ENCODE data around the gene GADD45A. TPM values are rescaled to one million over a fixed set of nuclear protein-coding genes. Genes with fewer than 3 reads are reported as not detected.

GADD45A gene
- total and polyA plus RNA-seq, 8 donors: 25.3 to 37.1 (median 30.0) TPM

DNA sequence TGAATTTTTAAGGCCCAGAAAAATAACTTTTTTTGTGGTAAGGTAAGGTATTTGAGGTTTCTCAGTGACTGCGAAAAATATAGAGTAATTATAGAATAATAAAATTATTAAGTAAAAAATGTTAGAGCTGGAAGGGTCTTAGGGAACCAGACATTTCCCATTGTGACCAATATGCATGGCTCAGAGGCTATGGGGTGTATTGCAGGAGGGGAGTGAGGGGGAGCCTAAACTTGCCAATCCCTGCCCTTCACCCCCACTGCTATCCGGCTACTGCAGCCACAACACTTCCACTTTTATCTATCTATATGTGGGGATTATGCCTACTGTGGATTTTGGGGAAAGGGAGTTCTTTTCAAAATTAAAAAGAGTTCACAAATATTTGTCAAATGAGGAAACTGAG is 7.6 kb upstream of the GADD45A start:
- DNase-seq: no peak
- intact Hi-C loops (cut with DNase I): loop anchor here in 1 of 2 donors (10.0 kb wide), 1 partner anchor 63 kb away; no protein-coding TSS in a partner anchor
- no peaks in the 10 kb centered on the region for H3K36me3 ChIP-seq
- H3K27ac ChIP-seq: no peak overlapping the region
- H3K4me1 ChIP-seq: peaks cover 5 to 8% of the 10 kb centered on the region in 2 donors
- no peak overlapping the region for H3K4me3 ChIP-seq
- H3K27me3 ChIP-seq: no peaks in the 10 kb centered on the region
- H3K9me3 ChIP-seq: no peaks in the 10 kb centered on the region
- ATAC-seq: no peak
- TF ChIP-seq, protein P1, sequence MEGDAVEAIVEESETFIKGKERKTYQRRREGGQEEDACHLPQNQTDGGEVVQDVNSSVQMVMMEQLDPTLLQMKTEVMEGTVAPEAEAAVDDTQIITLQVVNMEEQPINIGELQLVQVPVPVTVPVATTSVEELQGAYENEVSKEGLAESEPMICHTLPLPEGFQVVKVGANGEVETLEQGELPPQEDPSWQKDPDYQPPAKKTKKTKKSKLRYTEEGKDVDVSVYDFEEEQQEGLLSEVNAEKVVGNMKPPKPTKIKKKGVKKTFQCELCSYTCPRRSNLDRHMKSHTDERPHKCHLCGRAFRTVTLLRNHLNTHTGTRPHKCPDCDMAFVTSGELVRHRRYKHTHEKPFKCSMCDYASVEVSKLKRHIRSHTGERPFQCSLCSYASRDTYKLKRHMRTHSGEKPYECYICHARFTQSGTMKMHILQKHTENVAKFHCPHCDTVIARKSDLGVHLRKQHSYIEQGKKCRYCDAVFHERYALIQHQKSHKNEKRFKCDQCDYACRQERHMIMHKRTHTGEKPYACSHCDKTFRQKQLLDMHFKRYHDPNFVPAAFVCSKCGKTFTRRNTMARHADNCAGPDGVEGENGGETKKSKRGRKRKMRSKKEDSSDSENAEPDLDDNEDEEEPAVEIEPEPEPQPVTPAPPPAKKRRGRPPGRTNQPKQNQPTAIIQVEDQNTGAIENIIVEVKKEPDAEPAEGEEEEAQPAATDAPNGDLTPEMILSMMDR (IDR thresholded peaks at IDR 0.05): no peak

DNA sequence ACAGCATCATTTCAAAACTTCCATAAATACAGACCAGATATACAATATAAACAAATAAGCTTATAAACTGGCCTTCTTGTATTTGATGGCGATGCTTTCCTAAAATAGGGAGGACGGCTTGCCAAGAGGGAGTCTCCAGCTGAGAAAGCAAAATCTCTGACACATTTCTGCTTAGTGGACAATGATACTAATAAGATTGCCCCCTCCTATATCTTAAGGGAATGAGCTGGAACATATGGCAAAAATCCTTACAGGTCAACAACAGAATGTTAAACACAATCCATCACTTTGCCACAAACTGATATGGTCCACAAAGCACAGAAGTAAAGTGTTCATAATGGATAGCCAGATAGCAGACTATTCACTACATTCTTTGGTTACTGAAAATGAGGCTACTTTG is 7.1 kb upstream of the GADD45A start:
- ATAC-seq (no peak), DNase-seq (peak in 1 of 4 donors; percentile 16)
- intact Hi-C loops (cut with DNase I): loop anchor here in 1 of 2 donors (10.0 kb wide), 1 partner anchor 63 kb away; no protein-coding TSS in a partner anchor
- TF ChIP-seq, protein P1 (IDR thresholded peaks at IDR 0.05): no peak
- Histone ChIP-seq H3K4me1 (peaks cover 5 to 12% of the 10 kb centered on the region in 2 donors), H3K27ac (no peak overlapping the region), H3K4me3 (no peak overlapping the region), H3K27me3 (no peaks in the 10 kb centered on the region), H3K36me3 (no peaks in the 10 kb centered on the region), H3K9me3 (no peaks in the 10 kb centered on the region)

DNA sequence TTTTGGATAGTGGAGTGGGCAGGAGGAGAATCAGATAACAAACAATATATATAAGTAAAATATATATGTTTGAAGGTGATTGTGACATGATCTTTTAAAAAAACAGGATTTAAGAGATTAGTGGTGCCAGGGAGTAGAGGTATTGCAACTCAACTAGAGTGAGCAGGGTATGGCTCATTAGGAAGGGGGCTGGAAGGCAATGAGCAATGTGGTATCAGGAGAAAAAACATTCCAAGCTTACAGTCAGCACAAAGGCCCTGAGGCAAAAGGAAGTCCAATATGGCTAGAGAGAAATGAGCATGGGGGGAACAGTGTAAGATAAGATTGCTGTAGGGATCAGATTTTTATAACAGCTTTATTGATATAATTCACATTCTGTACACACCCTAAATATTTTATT is 5.3 kb upstream of the GADD45A start:
- TF ChIP-seq, protein P1 (IDR thresholded peaks at IDR 0.05): no peak
- DNase-seq (no peak), ATAC-seq (no peak)
- Histone ChIP-seq H3K4me3 (no peak overlapping the region), H3K36me3 (no peaks in the 10 kb centered on the region), H3K27ac (no peak overlapping the region), H3K27me3 (no peaks in the 10 kb centered on the region), H3K4me1 (peaks cover 9 to 28% of the 10 kb centered on the region in 2 donors), H3K9me3 (no peaks in the 10 kb centered on the region)
- intact Hi-C loops (cut with DNase I): loop anchor here in 1 of 2 donors (10.0 kb wide), 1 partner anchor 65 kb away; no protein-coding TSS in a partner anchor

DNA sequence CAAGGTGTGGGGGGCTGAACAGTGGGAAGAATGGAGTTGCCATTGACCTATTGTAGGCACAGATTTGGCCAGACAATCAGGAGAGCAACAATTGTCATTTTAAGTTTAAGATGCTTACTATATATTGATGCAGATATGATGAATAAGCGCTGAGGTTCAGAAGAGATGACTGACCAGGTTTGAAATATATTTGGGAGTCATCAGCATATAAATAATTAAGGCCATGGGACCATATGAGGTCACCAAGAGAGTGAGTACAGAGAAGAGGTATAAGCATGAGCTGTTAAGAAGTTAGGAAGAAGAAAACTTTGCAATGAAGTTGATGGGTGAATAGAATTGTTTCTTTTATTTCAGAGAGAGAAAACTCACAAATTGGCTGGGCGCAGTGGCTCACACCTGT is 4.5 kb upstream of the GADD45A start:
- Histone ChIP-seq H3K9me3 (no peaks in the 10 kb centered on the region), H3K27me3 (no peaks in the 10 kb centered on the region), H3K4me1 (peaks cover 4 to 22% of the 10 kb centered on the region in 2 donors), H3K27ac (no peak overlapping the region), H3K4me3 (no peak overlapping the region), H3K36me3 (no peaks in the 10 kb centered on the region)
- ATAC-seq (no peak), DNase-seq (no peak)
- TF ChIP-seq, protein P1 (IDR thresholded peaks at IDR 0.05): no peak
- intact Hi-C loops (cut with DNase I): no loop called here

DNA sequence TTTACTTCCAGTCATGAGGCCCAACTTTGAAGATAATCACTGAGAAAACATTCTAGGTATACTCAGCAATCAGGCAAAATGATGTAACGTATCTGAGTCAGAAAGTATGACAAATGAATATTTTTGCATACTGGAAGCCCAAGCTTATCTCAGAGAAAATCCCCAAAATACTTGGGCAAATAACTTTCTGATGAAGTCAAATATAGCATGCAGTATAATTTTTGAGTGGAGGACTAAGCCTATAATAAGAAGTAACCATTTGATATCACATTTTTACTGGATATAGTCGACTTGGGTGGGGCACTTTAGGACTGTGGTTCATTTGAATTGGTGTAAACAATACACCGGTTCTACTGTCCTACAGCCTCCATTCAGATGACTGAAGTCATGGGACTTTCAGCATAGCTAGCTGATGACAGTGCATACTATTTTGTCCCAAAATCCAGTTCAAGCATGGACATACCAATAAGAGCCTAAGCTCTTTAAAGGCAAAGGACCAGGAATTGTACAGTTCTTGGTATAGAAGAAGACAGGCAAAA is 2.3 kb upstream of the GADD45A start:
- Histone ChIP-seq H3K9me3 (no peaks in the 10 kb centered on the region), H3K4me1 (peaks cover 12 to 38% of the 10 kb centered on the region in 2 donors), H3K4me3 (no peak overlapping the region), H3K27me3 (no peaks in the 10 kb centered on the region), H3K27ac (no peak overlapping the region), H3K36me3 (peaks cover 0 to 9% of the 10 kb centered on the region in 2 donors)
- intact Hi-C loops (cut with DNase I): no loop called here
- ATAC-seq: no peak
- TF ChIP-seq, protein P1 (IDR thresholded peaks at IDR 0.05): no peak
- DNase-seq: no peak
